NB4 (cell line): Measurements from ENCODE around the gene ZBTB46.
A peak's percentile ranks its signal among the peaks of the same experiment; 100 is the strongest.

Experiments
- DNase-seq: peaks from one replicate; pipeline ENCODE4 v3.0.0; 2010; ENCODE audit warnings: low read depth
- H3K4me3 ChIP-seq: one replicate; pipeline ENCODE4 v1.5.1; 2011; ENCODE audit warnings: mild to moderate bottlenecking, low read depth, low read length, moderate library complexity
- MYC ChIP-seq: IDR thresholded peaks from 2 replicates; pipeline ENCODE4 v1.6.1; 2011; ENCODE audit warnings: low read depth, low read length
- POLR2A ChIP-seq: IDR thresholded peaks from 2 replicates; pipeline ENCODE4 v1.6.1; 2011; ENCODE audit warnings: mild to moderate bottlenecking; ENCODE audit not compliant: insufficient read length; ENCODE audit errors: extremely low read depth
- TF ChIP-seq, protein P1 (sequence below): IDR thresholded peaks from one replicate; pipeline ENCODE4 v1.5.1; 2012; ENCODE audit warnings: low read depth, low read length
- TF ChIP-seq, protein P2 (sequence below): IDR thresholded peaks from 2 replicates; pipeline ENCODE4 v1.6.1; 2011; ENCODE audit warnings: low read depth, low read length

Gene ZBTB46

DNA sequence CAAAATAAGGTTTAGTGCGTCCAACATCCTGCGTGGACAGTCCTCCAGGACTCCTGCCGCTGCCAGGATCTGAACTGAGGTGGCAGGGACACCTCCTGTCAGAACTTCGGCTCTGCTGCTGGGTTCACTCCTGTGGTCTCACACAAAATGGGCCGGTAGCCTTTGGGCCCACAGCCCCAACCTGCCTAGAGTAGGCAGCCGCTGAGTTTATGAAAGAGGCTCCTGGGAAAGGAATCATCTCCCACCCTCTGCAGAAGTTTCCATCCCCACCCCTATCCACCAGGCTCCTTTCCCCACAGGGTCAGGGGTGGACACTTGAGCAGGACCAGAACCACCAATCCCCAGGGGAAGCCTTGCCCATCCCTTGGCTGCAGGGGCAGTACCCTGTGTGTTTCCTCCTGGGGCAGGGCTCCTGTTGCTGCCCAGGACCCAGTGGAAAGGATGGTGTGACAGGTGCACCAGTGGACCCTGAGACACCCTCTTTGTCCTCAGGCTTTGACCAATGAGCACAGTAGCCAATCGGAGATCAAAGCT lies 28.2 kb upstream of the ZBTB46 start:
- no peak for TF ChIP-seq MYC
- no peak for DNase-seq
- no peak overlapping the region for H3K4me3 ChIP-seq

DNA sequence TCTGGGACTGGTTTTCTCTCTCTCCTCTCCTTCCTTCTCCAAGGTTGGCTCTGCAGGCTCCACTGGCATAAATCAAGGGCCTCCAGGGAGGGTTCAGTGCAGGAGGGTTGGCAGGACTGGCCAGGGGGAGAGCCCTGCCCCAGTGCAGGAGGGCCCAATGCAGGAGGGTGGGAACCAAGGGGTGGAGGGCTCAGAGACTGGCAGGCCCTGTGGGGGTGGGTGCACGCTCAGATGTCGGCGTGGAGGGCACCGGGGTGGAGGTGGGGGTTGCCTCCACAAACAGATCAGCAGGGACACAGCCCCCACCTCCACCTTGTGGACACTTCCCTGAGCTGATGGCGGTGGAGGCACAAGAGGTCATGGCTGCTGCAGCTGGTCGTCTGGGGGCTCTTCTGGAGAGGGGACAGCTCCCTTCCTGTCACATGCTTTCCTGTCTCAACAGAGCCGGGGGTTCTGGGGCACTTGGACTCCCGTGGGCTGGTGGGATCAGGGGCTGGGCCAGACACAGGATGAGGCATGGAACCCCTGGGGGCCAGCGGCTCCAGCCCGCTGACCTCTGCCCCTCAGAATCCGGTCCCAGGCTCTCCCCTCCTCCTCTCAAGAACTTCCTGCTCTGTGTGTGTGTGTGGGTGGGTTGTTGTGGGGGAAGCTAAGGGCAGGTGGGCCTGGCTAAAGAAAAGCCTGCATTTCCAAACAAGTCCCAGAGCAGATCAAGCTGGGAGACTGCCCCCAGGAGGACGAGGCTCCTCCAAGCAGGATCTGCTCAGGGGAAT lies 27.5 kb upstream of the ZBTB46 start:
- TF ChIP-seq MYC (peak; percentile 64), POLR2A (no peak)
- TF ChIP-seq, protein P1, sequence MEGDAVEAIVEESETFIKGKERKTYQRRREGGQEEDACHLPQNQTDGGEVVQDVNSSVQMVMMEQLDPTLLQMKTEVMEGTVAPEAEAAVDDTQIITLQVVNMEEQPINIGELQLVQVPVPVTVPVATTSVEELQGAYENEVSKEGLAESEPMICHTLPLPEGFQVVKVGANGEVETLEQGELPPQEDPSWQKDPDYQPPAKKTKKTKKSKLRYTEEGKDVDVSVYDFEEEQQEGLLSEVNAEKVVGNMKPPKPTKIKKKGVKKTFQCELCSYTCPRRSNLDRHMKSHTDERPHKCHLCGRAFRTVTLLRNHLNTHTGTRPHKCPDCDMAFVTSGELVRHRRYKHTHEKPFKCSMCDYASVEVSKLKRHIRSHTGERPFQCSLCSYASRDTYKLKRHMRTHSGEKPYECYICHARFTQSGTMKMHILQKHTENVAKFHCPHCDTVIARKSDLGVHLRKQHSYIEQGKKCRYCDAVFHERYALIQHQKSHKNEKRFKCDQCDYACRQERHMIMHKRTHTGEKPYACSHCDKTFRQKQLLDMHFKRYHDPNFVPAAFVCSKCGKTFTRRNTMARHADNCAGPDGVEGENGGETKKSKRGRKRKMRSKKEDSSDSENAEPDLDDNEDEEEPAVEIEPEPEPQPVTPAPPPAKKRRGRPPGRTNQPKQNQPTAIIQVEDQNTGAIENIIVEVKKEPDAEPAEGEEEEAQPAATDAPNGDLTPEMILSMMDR = no peak
- TF ChIP-seq, protein P2, sequence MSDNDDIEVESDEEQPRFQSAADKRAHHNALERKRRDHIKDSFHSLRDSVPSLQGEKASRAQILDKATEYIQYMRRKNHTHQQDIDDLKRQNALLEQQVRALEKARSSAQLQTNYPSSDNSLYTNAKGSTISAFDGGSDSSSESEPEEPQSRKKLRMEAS = peak; percentile 72
- H3K4me3 ChIP-seq = no peak overlapping the region
- DNase-seq = peak; percentile 88

GRCh38 chr20:63857764-63858392 lies 26.8 kb upstream of the ZBTB46 start:
- DNase-seq = peak; percentile 25
- TF ChIP-seq, protein P1 = no peak
- TF ChIP-seq POLR2A (no peak), MYC (no peak)
- TF ChIP-seq, protein P2 = no peak

DNA sequence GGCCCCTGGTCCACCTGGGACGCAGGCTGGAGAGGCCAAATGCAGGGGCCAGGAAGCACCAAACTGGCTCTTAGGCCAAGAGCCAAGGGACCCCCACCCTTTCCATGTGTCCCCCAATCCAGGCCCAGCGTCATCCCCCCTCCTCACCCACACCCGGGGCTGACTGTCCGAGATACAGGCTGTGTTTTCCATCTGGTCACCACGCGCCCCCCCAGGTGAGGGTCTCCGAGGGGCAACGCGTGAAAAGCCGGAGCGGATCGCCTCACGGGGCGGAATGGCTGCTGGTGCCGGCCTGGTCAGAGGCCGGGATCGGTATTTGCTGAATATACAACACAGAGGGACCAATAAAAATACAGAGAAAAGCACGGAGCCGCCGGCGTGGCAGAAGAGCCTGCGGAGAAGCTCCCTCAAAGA lies 25.0 kb upstream of the ZBTB46 start:
- DNase-seq = no peak
- TF ChIP-seq MYC (no peak), POLR2A (no peak)
- TF ChIP-seq, protein P1 = no peak
- TF ChIP-seq, protein P2 = no peak

More at GRCh38 chr20:63857764-63858392, 26.8 kb upstream of the ZBTB46 start:
- H3K4me3 ChIP-seq = no peak overlapping the region

GRCh38 chr20:63855363-63856097 lies 24.5 kb upstream of the ZBTB46 start:
- TF ChIP-seq, protein P1 = no peak
- TF ChIP-seq, protein P2 = no peak
- TF ChIP-seq MYC (no peak), POLR2A (no peak)
- DNase-seq = no peak
- H3K4me3 ChIP-seq = no peak overlapping the region

More for the DNA sequence above, 25.0 kb upstream of the ZBTB46 start:
- H3K4me3 ChIP-seq = no peak overlapping the region
